ENCODE data around the gene PPM1H.

PPM1H gene

GRCh38 chr12:62793256-62794217 lies 141.4 kb downstream of the PPM1H start:
- peak; percentile 86 to 94 (median 89) for DNase-seq

GRCh38 chr12:62792236-62792870 lies 142.6 kb downstream of the PPM1H start:
- DNase-seq: no peak

GRCh38 chr12:62789851-62790250 lies 145.1 kb downstream of the PPM1H start:
- DNase-seq: peak; percentile 22 to 58 (median 42)

- DNase-seq: peak; percentile 26 to 55 (median 46)
Observed at GRCh38 chr12:62787611-62788010, 147.3 kb downstream of the PPM1H start.

- no peak for DNase-seq
Observed at GRCh38 chr12:62787023-62787422, 147.9 kb downstream of the PPM1H start.

GRCh38 chr12:62785941-62786559 lies 148.9 kb downstream of the PPM1H start:
- peak; percentile 22 to 65 (median 50) for DNase-seq

- no peak for DNase-seq
Observed at GRCh38 chr12:62784576-62784975, 150.4 kb downstream of the PPM1H start.

GRCh38 chr12:62783881-62784280 lies 151.1 kb downstream of the PPM1H start:
- peak in 1 of 4 experiments; percentile 15 for DNase-seq

GRCh38 chr12:62781136-62781880 lies 153.6 kb downstream of the PPM1H start:
- DNase-seq: no peak

- no peak for DNase-seq
Observed at GRCh38 chr12:62779488-62779887, 155.5 kb downstream of the PPM1H start.

- DNase-seq: no peak
Observed at GRCh38 chr12:62778187-62778586, 156.8 kb downstream of the PPM1H start.

- DNase-seq: no peak
Observed at GRCh38 chr12:62776997-62777396, 158.0 kb downstream of the PPM1H start.

GRCh38 chr12:62776575-62776974 lies 158.4 kb downstream of the PPM1H start:
- DNase-seq: no peak

GRCh38 chr12:62774794-62775193 lies 160.2 kb downstream of the PPM1H start:
- DNase-seq: peak; percentile 60 to 73 (median 66)

GRCh38 chr12:62772416-62772955 lies 162.5 kb downstream of the PPM1H start:
- DNase-seq: no peak

- DNase-seq: no peak
Observed at GRCh38 chr12:62771828-62772227, 163.1 kb downstream of the PPM1H start.

- no peak for DNase-seq
Observed at GRCh38 chr12:62770381-62770780, 164.6 kb downstream of the PPM1H start.

GRCh38 chr12:62769076-62769619 lies 165.8 kb downstream of the PPM1H start:
- DNase-seq: peak in 3 of 4 experiments; percentile 10 to 20 (median 14)

GRCh38 chr12:62767946-62768345 lies 167.0 kb downstream of the PPM1H start:
- no peak for DNase-seq

GRCh38 chr12:62767496-62767895 lies 167.5 kb downstream of the PPM1H start:
- no peak for DNase-seq

- no peak for DNase-seq
Observed at GRCh38 chr12:62766496-62766895, 168.5 kb downstream of the PPM1H start.
